DND-41 (cell line): Measurements from ENCODE around the gene ARSI.

Experiments
- ATAC-seq: fragments of 200-7000 bp; cut with Tn5 transposase; 3 replicates; pipeline ENCODE4 v1.9.1; 2021; ENCODE audit warnings: low read depth; ENCODE audit not compliant: insufficient read depth
- DNase-seq: peaks from one replicate; pipeline ENCODE4 v3.0.0-alpha.2; 2020
- H2AFZ ChIP-seq: 2 replicates; pipeline ENCODE4 v1.6.0; 2012; ENCODE audit warnings: low read depth, low read length
- H3K27ac ChIP-seq: 2 replicates; pipeline ENCODE4 v1.5.1; 2012; ENCODE audit warnings: low read length, inconsistent platforms
- H3K27me3 ChIP-seq: fragments of 200-600 bp; sonication (generic); 2 replicates; pipeline ENCODE4 v1.6.0; 2012; ENCODE audit warnings: low read length, mild to moderate bottlenecking, inconsistent platforms; ENCODE audit not compliant: insufficient read depth, poor library complexity
- H3K36me3 ChIP-seq: 2 replicates; pipeline ENCODE4 v1.5.1; 2012; ENCODE audit warnings: low read length, inconsistent platforms; ENCODE audit not compliant: insufficient read depth
- H3K4me1 ChIP-seq: 2 replicates; pipeline ENCODE4 v1.5.1; 2012; ENCODE audit warnings: mild to moderate bottlenecking, low read length; ENCODE audit not compliant: insufficient read depth
- H3K4me2 ChIP-seq: 2 replicates; pipeline ENCODE4 v1.6.0; 2012; ENCODE audit warnings: mild to moderate bottlenecking, moderate library complexity, low read length, inconsistent platforms; ENCODE audit not compliant: insufficient read depth
- H3K4me3 ChIP-seq, 2 experiments: fragments of 200-600 bp in 1 of 2; shearing (Covaris generic) in 1 of 2; 2 replicates each; pipeline ENCODE4 v1.5.1; 2012 to 2016; ENCODE audit warnings: inconsistent platforms in 2 of 2, low read length in 2 of 2, mild to moderate bottlenecking in 2 of 2, low read depth in 1 of 2, moderate library complexity in 1 of 2
- H3K79me2 ChIP-seq: 2 replicates; pipeline ENCODE4 v1.6.0; 2012; ENCODE audit warnings: low read length, inconsistent platforms; ENCODE audit not compliant: insufficient read depth
- H3K9ac ChIP-seq: 2 replicates; pipeline ENCODE4 v1.6.0; 2012; ENCODE audit warnings: low read depth, mild to moderate bottlenecking, inconsistent platforms, low read length, moderate library complexity
- H3K9me3 ChIP-seq: 2 replicates; pipeline ENCODE4 v1.5.1; 2012; ENCODE audit warnings: low read length, moderate library complexity, mild to moderate bottlenecking, inconsistent platforms; ENCODE audit not compliant: insufficient read depth, severe bottlenecking
- H4K20me1 ChIP-seq: 2 replicates; pipeline ENCODE4 v1.6.0; 2012; ENCODE audit warnings: low read length; ENCODE audit not compliant: insufficient read depth
- CTCF ChIP-seq: IDR thresholded peaks from 2 replicates; pipeline ENCODE4 v1.5.1; 2012; ENCODE audit warnings: borderline replicate concordance, low read length, moderate library complexity, mild to moderate bottlenecking; ENCODE audit not compliant: poor library complexity, severe bottlenecking; ENCODE audit errors: extremely low read depth
- EZH2 ChIP-seq: IDR thresholded peaks from 3 replicates; pipeline ENCODE4 v1.6.1; 2012; ENCODE audit warnings: borderline replicate concordance, low read depth, mild to moderate bottlenecking, moderate library complexity, low read length, inconsistent platforms; ENCODE audit not compliant: severe bottlenecking

ARSI gene

DNA sequence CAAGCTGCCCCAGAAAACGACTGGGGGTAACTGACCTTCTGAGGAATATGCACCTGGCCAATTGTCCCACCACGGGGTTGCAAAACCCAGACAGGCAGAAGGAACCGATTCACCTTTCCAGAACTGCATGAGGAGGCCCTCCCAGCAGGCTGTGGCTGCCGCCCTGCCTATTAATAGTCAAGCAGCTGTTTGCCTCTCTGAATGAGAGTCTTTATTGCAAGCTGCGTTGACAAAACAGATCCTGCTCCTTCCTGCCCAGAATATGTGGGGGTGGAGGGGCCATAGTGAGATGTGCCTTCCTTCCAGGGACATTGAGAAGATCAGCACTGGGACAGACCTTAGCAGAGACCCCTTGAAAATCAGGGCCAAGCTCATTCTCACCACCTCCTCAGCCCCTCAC lies 36.5 kb upstream of the ARSI start:
- Histone ChIP-seq H3K79me2 (no peaks in the 10 kb centered on the region), H3K4me2 (no peak overlapping the region), H3K4me3 (no peak overlapping the region), H2AFZ (no peak overlapping the region), H3K27me3 (peaks cover 34% of the 10 kb centered on the region), H3K36me3 (no peaks in the 10 kb centered on the region), H3K4me1 (no peaks in the 10 kb centered on the region), H3K9ac (no peak overlapping the region), H3K27ac (no peak overlapping the region), H4K20me1 (no peaks in the 10 kb centered on the region), H3K9me3 (no peaks in the 10 kb centered on the region)
- DNase-seq (no peak), ATAC-seq (no peak)
- TF ChIP-seq EZH2 (no peak), CTCF (no peak)

DNA sequence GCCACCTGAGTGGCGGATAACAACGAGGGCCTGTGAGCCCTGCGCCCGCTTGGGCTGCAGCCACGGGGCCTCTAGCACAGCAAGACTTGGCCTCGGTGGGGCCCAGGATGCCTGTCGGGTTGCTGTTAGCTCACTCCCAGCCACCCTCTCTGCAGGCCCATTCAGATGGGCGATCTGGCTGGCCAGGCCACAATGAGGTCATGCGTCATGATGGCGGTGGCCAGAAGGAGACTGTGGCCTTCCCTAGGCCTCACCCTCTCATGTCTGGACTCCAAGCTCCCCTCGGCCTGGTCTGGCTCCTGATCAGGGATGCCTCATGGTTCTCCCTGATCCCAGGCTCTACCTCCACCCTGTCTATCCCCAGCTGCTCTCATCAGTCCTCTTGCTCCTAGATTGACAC lies 35.8 kb upstream of the ARSI start:
- Histone ChIP-seq H3K27ac (no peak overlapping the region), H3K79me2 (no peaks in the 10 kb centered on the region), H3K4me2 (no peak overlapping the region), H3K36me3 (no peaks in the 10 kb centered on the region), H4K20me1 (no peaks in the 10 kb centered on the region), H2AFZ (no peak overlapping the region), H3K9ac (no peak overlapping the region), H3K4me1 (no peaks in the 10 kb centered on the region), H3K4me3 (no peak overlapping the region), H3K9me3 (no peaks in the 10 kb centered on the region), H3K27me3 (peaks cover 37% of the 10 kb centered on the region)
- ATAC-seq, result no peak
- TF ChIP-seq CTCF (no peak), EZH2 (no peak)
- DNase-seq, result no peak

DNA sequence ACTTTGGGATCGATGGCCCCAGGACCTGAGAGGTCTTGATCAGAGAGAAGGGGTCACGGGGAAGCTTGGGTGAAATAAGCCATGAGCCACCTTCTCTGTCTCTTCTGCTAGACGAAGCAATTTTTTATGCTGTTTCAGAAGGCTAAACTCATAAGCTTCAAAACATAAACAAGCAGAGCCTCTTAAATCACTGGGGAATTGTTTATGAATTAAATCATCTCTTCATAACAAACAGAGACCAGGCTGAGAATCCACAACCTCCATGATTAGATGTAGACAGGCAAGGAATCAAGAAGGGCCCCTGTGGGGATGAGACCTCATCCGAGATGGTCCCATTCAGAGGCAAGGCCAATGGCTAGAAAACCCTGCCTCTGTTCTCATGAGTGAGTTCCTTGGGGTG lies 33.1 kb upstream of the ARSI start:
- TF ChIP-seq CTCF (no peak), EZH2 (no peak)
- H2AFZ ChIP-seq, result no peak overlapping the region
- no peaks in the 10 kb centered on the region for H3K79me2 ChIP-seq
- no peaks in the 10 kb centered on the region for H4K20me1 ChIP-seq
- no peak overlapping the region for H3K4me2 ChIP-seq
- no peak for ATAC-seq
- H3K9ac ChIP-seq, result no peak overlapping the region
- peaks cover 32% of the 10 kb centered on the region for H3K27me3 ChIP-seq
- no peaks in the 10 kb centered on the region for H3K9me3 ChIP-seq
- no peaks in the 10 kb centered on the region for H3K36me3 ChIP-seq
- no peak for DNase-seq
- H3K4me3 ChIP-seq, result no peak overlapping the region
- H3K4me1 ChIP-seq, result no peaks in the 10 kb centered on the region
- no peak overlapping the region for H3K27ac ChIP-seq

DNA sequence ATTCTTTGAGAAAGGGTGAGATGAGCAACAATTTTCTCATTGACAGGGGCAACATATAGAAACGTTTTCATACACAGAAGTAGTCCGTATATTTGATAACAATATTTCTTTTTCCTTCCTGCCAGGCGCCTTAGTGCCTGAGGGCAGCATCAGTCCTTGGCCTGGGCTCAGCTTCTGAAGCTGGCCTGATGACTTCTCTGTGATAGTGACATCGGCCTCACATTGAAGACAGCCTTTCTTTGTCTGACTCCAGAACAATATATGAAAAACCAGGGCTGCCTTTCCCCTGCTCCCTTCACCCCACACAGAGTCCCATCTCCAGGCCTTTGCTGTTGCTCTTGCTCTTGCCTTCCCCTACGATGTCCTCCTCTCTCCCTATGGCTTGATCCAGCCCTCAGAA lies 30.7 kb upstream of the ARSI start:
- no peaks in the 10 kb centered on the region for H3K36me3 ChIP-seq
- no peaks in the 10 kb centered on the region for H3K4me1 ChIP-seq
- peaks cover 44% of the 10 kb centered on the region for H3K27me3 ChIP-seq
- no peaks in the 10 kb centered on the region for H3K9me3 ChIP-seq
- H3K4me3 ChIP-seq, result no peak overlapping the region
- H3K9ac ChIP-seq, result no peak overlapping the region
- no peak overlapping the region for H3K4me2 ChIP-seq
- no peaks in the 10 kb centered on the region for H3K79me2 ChIP-seq
- DNase-seq (no peak), ATAC-seq (no peak)
- no peak overlapping the region for H2AFZ ChIP-seq
- H4K20me1 ChIP-seq, result no peaks in the 10 kb centered on the region
- TF ChIP-seq EZH2 (no peak), CTCF (no peak)
- H3K27ac ChIP-seq, result no peak overlapping the region
